Stimulated activated CD4-positive, alpha-beta T cell treated with anti-CD3 and anti-CD28 coated beads, Interleukin-4, amount 100 ng/mL, for 48 hours (primary cell): ENCODE measurements around the gene HADHA.
"Not testable (repeated sequence)": the region's sequence is repeated elsewhere in the genome, so short reads cannot be mapped to it uniquely, and the experiment has no call there.

Source experiments
- DNase-seq, 2 donors: peaks; one replicate each; pipeline ENCODE4 v3.0.0-alpha.2; 2020; ENCODE audit warnings: low read depth in 2 of 2

Gene HADHA

GRCh38 chr2:26174691-26175465, 69.6 kb downstream of the HADHA start:
- DNase-seq = no peak

- DNase-seq = no peak
These were observed 70.5 kb downstream of the HADHA start for GRCh38 chr2:26173776-26174482.

- DNase-seq = no peak
These were observed 71.3 kb downstream of the HADHA start, which contains the start of gene GAREM2 for GRCh38 chr2:26172871-26173775. GAREM2 (plus strand) TSS chr2:26173088; CDS start chr2:26173221, 133 bp downstream.

- no peak for DNase-seq
These were observed 72.1 kb downstream of the HADHA start for GRCh38 chr2:26172189-26172870.

- no peak for DNase-seq
These were observed 73.6 kb downstream of the HADHA start for GRCh38 chr2:26170795-26171194.

- DNase-seq = no peak
These were observed 74.6 kb downstream of the HADHA start for GRCh38 chr2:26169681-26170414.

GRCh38 chr2:26169226-26169625, 75.2 kb downstream of the HADHA start:
- no peak for DNase-seq

- no peak for DNase-seq
These were observed 75.6 kb downstream of the HADHA start for GRCh38 chr2:26168785-26169184.

- DNase-seq = not testable (repeated sequence)
These were observed 77.9 kb downstream of the HADHA start for GRCh38 chr2:26166541-26166940.

GRCh38 chr2:26165403-26165802, 79.0 kb downstream of the HADHA start:
- DNase-seq = no peak

GRCh38 chr2:26164641-26165211, 79.7 kb downstream of the HADHA start:
- DNase-seq = no peak

GRCh38 chr2:26164231-26164630, 80.2 kb downstream of the HADHA start:
- DNase-seq = no peak

GRCh38 chr2:26162963-26163362, 81.5 kb downstream of the HADHA start:
- no peak for DNase-seq

- no peak for DNase-seq
These were observed 82.5 kb downstream of the HADHA start for GRCh38 chr2:26161926-26162325.

GRCh38 chr2:26157580-26157979, 86.9 kb downstream of the HADHA start:
- DNase-seq = no peak

GRCh38 chr2:26150243-26150642, 94.2 kb downstream of the HADHA start:
- no peak for DNase-seq

GRCh38 chr2:26148501-26148900, 95.9 kb downstream of the HADHA start:
- no peak for DNase-seq

GRCh38 chr2:26144953-26145680, 99.3 kb downstream of the HADHA start:
- peak; percentile 37 to 51 for DNase-seq

- DNase-seq = no peak
These were observed 100.4 kb downstream of the HADHA start for GRCh38 chr2:26144031-26144430.
